ENCODE results near the gene HAPSTR1.

The HAPSTR1 gene

GRCh38 chr16:9128346-9129342 is 37.2 kb downstream of the HAPSTR1 start:
- Histone ChIP-seq H3K27me3 (ENCODE audit: control insufficient read depth, insufficient read depth, low read length) (no peaks in the 10 kb centered on the region), H3K4me1 (ENCODE audit: control insufficient read depth, insufficient read depth, low read length) (peaks cover 13% of the 10 kb centered on the region), H3K9ac (ENCODE audit: low read depth, low read length) (no peak overlapping the region), H3K36me3 (ENCODE audit: control insufficient read depth, insufficient read depth, low read length) (peaks cover under 1% of the 10 kb centered on the region), H3K9me3 (ENCODE audit: control insufficient read depth, insufficient read depth, low read length) (no peaks in the 10 kb centered on the region), H3K4me3 (ENCODE audit: low read depth, low read length) (no peak overlapping the region)

- no peak overlapping the region for H3K4me3 ChIP-seq (ENCODE audit: low read depth, low read length)
- H3K27me3 ChIP-seq (ENCODE audit: control insufficient read depth, insufficient read depth, low read length), result no peaks in the 10 kb centered on the region
- no peaks in the 10 kb centered on the region for H3K36me3 ChIP-seq (ENCODE audit: control insufficient read depth, insufficient read depth, low read length)
- H3K9ac ChIP-seq (ENCODE audit: low read depth, low read length), result no peak overlapping the region
- H3K4me1 ChIP-seq (ENCODE audit: control insufficient read depth, insufficient read depth, low read length), result peaks cover 2% of the 10 kb centered on the region
- no peaks in the 10 kb centered on the region for H3K9me3 ChIP-seq (ENCODE audit: control insufficient read depth, insufficient read depth, low read length)
These were observed 42.9 kb downstream of the HAPSTR1 start for GRCh38 chr16:9134306-9134705.

GRCh38 chr16:9134739-9135138 is 43.3 kb downstream of the HAPSTR1 start:
- Histone ChIP-seq H3K9ac (ENCODE audit: low read depth, low read length) (no peak overlapping the region), H3K27me3 (ENCODE audit: control insufficient read depth, insufficient read depth, low read length) (no peaks in the 10 kb centered on the region), H3K4me3 (ENCODE audit: low read depth, low read length) (no peak overlapping the region), H3K36me3 (ENCODE audit: control insufficient read depth, insufficient read depth, low read length) (no peaks in the 10 kb centered on the region), H3K9me3 (ENCODE audit: control insufficient read depth, insufficient read depth, low read length) (no peaks in the 10 kb centered on the region), H3K4me1 (ENCODE audit: control insufficient read depth, insufficient read depth, low read length) (peaks cover 2% of the 10 kb centered on the region)

- H3K9ac ChIP-seq (ENCODE audit: low read depth, low read length), result no peak overlapping the region
These were observed 44.4 kb downstream of the HAPSTR1 start for GRCh38 chr16:9135797-9136196.

GRCh38 chr16:9136596-9136995 is 45.2 kb downstream of the HAPSTR1 start:
- no peaks in the 10 kb centered on the region for H3K36me3 ChIP-seq (ENCODE audit: control insufficient read depth, insufficient read depth, low read length)
- peaks cover 2% of the 10 kb centered on the region for H3K4me1 ChIP-seq (ENCODE audit: control insufficient read depth, insufficient read depth, low read length)
- no peaks in the 10 kb centered on the region for H3K9me3 ChIP-seq (ENCODE audit: control insufficient read depth, insufficient read depth, low read length)
- no peak overlapping the region for H3K4me3 ChIP-seq (ENCODE audit: low read depth, low read length)
- H3K27me3 ChIP-seq (ENCODE audit: control insufficient read depth, insufficient read depth, low read length), result no peaks in the 10 kb centered on the region
- H3K9ac ChIP-seq (ENCODE audit: low read depth, low read length), result no peak overlapping the region

More at GRCh38 chr16:9135797-9136196, 44.4 kb downstream of the HAPSTR1 start:
- Histone ChIP-seq H3K4me1 (ENCODE audit: control insufficient read depth, insufficient read depth, low read length) (peaks cover 2% of the 10 kb centered on the region), H3K36me3 (ENCODE audit: control insufficient read depth, insufficient read depth, low read length) (no peaks in the 10 kb centered on the region), H3K4me3 (ENCODE audit: low read depth, low read length) (no peak overlapping the region), H3K27me3 (ENCODE audit: control insufficient read depth, insufficient read depth, low read length) (no peaks in the 10 kb centered on the region), H3K9me3 (ENCODE audit: control insufficient read depth, insufficient read depth, low read length) (no peaks in the 10 kb centered on the region)

GRCh38 chr16:9138021-9138680 is 46.7 kb downstream of the HAPSTR1 start:
- Histone ChIP-seq H3K9me3 (ENCODE audit: control insufficient read depth, insufficient read depth, low read length) (no peaks in the 10 kb centered on the region), H3K36me3 (ENCODE audit: control insufficient read depth, insufficient read depth, low read length) (no peaks in the 10 kb centered on the region), H3K27me3 (ENCODE audit: control insufficient read depth, insufficient read depth, low read length) (no peaks in the 10 kb centered on the region), H3K9ac (ENCODE audit: low read depth, low read length) (no peak overlapping the region), H3K4me3 (ENCODE audit: low read depth, low read length) (no peak overlapping the region), H3K4me1 (ENCODE audit: control insufficient read depth, insufficient read depth, low read length) (peaks cover 2% of the 10 kb centered on the region)

DNA sequence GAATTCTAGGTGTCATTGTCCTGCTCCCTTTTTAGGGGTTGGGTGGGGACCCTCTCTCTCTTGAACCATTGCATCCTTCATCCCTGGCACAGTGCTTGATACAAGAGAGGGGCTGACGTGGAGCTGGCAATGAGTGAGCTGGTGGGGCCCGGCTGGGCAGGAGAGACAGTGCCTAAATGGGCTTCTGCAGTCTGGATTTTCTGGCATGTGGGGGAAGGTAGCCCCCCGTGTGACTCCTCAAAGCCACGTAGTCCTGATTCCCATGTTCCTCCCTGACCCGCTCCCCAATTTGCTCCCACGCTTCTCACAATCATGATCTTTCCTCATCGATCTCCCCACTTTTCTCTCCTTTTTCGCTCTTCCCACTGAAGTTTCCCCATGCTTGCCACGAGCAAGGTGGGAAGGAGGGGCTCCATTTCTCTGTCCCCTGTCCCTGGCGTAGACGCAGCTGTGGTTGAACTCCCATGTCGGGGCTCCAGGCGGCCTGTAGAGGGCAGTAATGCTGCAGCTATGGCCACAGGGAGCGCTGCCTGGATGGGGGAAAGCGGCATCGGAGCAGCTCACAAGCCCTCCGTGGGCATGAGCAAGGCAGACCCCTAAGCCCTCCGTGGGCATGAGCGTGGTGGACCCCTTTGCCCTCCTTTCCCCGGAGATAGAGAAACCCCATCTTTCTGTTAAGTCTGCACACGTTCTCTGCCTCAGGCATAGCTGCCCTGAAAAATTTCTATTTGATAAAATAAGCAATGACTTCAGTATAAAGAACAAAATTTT is 47.5 kb downstream of the HAPSTR1 start:
- Histone ChIP-seq H3K27me3 (ENCODE audit: control insufficient read depth, insufficient read depth, low read length) (no peaks in the 10 kb centered on the region), H3K4me1 (ENCODE audit: control insufficient read depth, insufficient read depth, low read length) (peaks cover 2% of the 10 kb centered on the region), H3K9ac (ENCODE audit: low read depth, low read length) (no peak overlapping the region), H3K36me3 (ENCODE audit: control insufficient read depth, insufficient read depth, low read length) (no peaks in the 10 kb centered on the region), H3K4me3 (ENCODE audit: low read depth, low read length) (peak overlapping the region; percentile 16), H3K9me3 (ENCODE audit: control insufficient read depth, insufficient read depth, low read length) (no peaks in the 10 kb centered on the region)

DNA sequence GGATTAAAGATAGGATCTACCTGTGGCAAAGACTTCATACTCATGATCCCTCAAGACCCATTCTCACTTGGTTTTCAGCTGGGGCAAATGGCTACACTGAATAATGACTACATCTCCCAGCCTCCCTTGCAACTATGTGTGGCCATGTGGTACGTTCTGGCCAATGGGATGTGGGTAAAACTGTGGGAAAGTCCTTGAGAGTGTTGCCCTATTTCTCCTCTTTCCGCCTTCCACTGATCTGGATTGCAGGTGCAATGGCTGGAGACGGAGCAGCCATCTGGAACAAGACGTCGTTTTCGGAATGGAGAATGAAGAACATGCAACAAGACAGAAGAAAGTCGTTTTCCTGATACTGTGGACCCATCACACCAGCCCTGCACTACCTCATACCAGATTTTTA is 48.5 kb downstream of the HAPSTR1 start:
- no peaks in the 10 kb centered on the region for H3K4me1 ChIP-seq (ENCODE audit: control insufficient read depth, insufficient read depth, low read length)
- H3K9ac ChIP-seq (ENCODE audit: low read depth, low read length), result no peak overlapping the region
- H3K9me3 ChIP-seq (ENCODE audit: control insufficient read depth, insufficient read depth, low read length), result no peaks in the 10 kb centered on the region
- no peak overlapping the region for H3K4me3 ChIP-seq (ENCODE audit: low read depth, low read length)
- H3K36me3 ChIP-seq (ENCODE audit: control insufficient read depth, insufficient read depth, low read length), result no peaks in the 10 kb centered on the region
- H3K27me3 ChIP-seq (ENCODE audit: control insufficient read depth, insufficient read depth, low read length), result no peaks in the 10 kb centered on the region
